Renal pelvis (tissue), 4 donors: ENCODE measurements around the gene MAPKBP1. TPM values are rescaled to one million over a fixed set of nuclear protein-coding genes. Genes with fewer than 3 reads are reported as not detected.

Experiments
- DNase-seq: peaks from one replicate; pipeline ENCODE4 v3.0.0-alpha.2; 2013
- polyA plus RNA-seq, 3 donors: library from polyadenylated mRNA; unstranded; fragments of 120-200 nt; gene quantifications; one replicate each; pipeline ENCODE4 v1.2.1, GENCODE V29; 2013; ENCODE audit not compliant: insufficient read length in 3 of 3

MAPKBP1 gene
- polyA plus RNA-seq, 3 donors = 11.7 to 19.8 (median 19.2) TPM

DNA sequence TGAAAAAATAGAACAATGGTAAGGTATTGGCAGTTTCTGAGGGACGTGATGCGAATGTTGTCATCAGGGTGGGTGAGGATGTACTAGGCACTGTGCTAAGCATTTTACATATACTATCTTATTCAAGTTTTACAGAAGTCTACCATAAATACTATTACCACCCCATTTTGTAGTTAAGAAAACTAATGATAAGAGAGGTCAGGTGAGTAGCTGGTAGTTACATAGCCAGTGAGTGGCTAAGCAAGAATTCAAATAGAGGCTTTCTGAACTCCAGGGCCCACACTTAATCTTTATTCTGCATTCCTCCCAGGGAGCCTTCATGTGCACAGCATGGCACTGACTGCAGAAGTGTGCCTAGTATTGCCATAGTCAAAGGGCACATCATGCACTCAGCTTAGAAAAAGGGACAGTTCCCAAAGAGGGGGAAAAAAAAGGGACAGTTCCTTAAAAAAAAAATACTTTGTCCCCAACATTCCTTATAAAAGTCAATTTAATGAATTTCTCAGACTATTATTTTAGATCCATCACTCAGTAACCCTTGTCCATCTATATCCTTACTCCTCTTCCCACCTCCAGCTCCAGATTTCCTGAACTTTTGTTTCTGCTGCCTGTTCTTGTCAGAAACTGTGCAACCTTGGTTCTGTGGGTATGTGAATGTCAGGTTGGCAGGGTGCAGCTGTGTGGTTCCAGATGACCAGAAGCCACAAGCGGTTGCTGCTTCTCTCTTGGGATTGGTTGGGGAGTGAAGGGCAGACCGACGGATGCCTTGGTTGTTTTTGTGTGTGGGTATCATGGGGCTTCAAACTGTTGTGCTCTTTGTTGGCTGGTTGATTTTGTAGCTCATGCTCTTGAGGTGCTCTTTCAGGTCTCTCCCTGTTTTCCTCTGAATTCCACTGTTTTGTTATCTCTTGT lies 8.3 kb downstream of the MAPKBP1 start:
- no peak for DNase-seq

DNA sequence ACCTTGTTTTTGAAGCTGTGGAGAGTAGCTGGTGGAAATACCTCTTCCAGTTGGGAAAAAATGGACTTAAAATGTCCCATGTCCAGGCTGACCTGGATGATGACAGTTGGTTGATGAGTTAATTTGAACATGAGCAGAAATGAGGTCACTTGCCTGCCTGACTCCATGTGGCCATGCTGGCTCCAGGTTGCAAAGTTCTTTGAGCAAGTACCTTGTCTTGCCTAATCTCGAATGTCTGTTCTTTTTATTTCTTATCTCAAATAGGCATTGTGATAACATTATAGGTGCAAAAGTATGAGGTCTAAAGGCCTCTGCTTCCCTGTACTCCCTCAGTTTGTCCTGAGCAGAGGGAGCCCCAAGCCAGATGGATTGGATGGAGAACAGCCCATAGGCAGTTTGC lies 9.0 kb downstream of the MAPKBP1 start:
- no peak for DNase-seq

DNA sequence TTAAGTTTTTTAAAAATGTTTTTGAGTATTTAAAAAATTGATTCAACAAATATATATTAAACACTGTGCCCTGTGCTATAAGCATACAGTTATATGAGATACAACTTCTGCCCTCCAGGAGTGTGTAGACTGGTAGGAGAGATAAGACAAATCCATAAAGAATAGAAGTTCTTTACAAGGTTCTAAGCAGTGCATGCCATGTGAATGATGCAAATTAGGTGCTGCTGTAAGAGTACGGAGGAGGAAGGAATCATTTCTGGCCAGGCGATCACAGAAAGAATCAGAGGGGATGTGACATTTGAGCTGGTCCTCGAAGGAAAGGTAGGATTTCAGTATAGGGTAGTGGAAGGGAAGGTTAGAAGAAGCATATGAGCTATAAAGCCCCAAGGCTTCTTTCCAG lies 14.0 kb downstream of the MAPKBP1 start:
- DNase-seq = no peak

DNA sequence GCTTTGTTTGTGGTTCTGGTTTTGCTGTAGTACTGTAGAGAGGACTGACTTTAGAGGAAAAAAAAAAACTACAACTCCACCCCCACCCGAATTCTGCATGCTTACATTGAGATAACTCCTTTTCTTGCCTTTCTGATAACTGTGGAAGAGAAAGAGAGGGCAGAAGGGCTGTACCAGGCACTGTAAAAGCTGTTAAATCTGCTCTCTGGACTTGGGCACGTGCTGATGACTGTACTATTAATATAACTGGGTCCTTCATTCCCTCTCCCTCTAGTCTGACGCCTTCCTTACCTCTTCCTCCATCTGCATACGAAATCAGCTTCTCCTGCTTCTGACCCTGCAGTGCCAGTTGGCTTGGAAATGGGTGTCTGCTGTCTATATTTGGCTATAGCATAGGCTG lies 15.0 kb downstream of the MAPKBP1 start:
- DNase-seq = no peak

DNA sequence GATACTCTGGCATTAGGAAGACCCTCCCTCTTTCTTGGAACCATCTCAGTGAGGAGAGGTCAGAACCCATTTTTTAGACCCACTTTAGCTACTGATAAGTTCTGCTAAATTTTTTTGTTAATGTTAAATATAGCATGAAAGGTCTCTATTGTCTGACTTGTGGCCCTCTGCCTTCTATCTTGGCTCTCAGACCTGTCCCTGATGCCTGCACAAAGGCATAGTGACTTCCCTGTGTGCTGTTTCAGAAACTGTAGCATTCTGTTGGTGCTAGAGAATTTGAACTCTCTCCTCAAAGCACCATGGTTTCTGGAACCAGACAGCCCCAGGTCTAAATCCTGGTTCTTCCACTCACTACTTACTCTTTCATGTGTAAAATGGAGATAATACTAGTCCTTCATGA lies 15.4 kb downstream of the MAPKBP1 start:
- no peak for DNase-seq

DNA sequence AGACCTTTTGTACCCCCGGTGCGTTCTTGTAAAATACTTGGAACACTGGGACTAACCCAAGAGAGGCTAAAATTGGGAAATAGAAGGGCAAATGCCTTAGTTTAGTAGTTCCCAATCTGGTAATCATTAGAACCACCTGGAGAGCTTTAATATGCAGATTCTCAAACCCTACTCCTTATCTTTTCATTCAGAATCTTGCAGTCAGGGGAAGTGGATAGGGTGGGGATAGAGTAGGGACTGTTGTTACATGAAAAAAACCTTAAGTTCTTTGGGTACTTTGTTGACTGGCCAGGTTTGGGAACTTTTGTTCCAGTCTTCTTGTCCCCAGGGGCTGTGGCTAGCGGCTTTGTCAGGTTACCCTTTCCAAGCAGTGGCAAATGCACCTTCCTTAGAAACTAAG lies 15.9 kb downstream of the MAPKBP1 start:
- no peak for DNase-seq

DNA sequence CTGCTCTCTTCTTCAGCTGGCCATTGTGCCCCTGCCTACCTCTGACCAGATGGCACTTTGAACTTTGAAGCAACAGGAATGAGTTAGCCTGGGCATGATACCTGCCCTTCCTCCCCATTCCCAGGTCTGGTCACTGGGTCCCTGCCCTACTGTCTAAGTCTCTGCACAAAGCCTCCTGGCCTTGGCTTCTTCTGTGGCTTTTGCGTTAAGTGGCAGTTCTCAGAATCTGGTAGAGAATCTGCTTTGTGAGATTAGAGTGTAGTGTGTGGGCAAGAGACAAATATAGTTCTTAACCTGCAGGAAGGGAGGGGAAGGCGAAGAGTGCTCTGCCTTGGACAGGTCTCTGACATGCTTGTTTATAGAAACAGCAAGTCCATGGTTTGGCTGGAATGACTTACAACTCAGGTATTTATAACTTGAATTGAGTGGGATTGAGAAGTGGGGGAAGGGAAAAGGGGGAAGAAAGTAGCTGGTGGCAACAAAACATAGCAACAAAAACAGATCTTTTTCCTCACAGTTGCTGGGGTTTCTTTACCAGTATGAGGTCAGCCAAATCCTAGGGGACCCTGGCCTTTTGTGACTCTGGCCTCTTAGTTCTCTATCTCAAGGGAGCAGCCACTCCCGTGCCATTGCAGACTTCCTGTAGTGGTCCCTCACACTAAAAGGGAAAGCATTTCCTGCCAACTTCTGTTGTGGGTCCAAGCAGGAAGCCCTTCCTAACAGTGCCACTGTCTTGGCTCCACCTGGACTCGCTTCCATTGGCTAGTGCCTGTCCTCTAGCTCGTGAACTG lies 16.7 kb downstream of the MAPKBP1 start:
- DNase-seq = no peak

DNA sequence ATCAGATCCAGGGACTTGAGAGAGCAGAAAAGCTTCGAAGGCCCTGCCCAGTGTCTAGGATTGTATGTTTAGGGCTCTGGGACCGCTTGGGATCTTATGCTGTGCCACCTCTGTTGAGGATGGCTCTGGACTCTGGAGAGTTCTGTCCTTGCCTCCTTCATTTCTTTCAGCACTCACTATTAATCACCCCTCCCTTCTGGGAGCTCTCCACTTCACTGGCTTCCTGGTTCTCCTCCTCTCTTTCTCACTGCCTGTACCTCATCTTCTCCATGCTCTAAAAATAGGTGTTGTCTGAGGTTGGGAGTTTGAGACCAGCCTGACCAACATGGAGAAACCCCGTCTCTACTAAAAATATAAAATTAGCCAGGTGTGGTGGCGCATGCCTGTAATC lies 17.3 kb downstream of the MAPKBP1 start:
- no peak for DNase-seq

DNA sequence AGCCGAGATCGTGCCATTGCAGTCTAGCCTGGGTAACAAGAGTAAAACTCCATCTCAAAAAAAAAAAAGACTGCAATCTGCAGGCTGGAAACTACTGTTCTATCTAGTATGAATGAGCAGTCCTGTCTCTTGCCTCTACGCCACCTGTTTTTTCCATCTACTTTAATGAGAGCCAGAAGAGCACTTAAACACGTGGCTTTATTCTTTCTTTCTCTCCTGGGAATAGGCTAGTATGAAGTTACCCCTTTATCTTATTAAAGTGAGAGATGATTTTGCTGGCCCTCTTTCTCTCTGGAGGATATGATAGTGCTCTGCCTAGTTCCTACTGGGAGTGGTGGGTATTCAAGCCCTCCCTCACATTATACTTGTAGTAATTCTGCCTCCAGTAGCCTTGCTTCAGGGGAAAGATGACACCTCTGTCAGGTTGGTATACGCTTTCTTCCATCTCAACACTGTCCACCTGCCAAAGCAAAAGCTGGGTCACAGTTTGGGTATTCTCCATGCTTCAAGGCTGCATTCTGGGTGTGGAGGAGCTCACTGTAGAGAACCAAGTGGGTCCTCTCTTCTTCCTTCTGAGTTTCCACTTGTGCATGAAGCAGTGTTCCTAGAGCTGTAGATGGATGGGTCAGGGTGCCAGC lies 17.8 kb downstream of the MAPKBP1 start:
- no peak for DNase-seq

DNA sequence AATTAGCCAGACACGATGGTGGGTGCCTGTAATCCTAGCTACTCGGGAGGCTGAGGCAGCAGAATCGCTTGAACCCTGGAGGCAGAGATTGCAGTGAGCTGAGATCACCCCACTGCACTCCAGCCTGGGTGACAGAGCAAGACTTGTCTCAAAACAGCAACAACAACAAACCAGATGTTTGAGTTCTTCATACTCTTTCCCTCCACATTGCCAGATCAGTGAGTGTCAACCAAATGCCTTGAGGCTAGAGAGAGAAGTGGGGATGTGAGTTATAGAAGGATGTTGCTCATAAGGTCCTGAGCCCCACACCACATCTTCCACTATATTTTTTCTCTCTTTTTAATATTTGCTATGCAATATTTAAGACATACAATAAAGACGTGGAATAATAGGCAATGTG lies 19.8 kb downstream of the MAPKBP1 start:
- DNase-seq = no peak

DNA sequence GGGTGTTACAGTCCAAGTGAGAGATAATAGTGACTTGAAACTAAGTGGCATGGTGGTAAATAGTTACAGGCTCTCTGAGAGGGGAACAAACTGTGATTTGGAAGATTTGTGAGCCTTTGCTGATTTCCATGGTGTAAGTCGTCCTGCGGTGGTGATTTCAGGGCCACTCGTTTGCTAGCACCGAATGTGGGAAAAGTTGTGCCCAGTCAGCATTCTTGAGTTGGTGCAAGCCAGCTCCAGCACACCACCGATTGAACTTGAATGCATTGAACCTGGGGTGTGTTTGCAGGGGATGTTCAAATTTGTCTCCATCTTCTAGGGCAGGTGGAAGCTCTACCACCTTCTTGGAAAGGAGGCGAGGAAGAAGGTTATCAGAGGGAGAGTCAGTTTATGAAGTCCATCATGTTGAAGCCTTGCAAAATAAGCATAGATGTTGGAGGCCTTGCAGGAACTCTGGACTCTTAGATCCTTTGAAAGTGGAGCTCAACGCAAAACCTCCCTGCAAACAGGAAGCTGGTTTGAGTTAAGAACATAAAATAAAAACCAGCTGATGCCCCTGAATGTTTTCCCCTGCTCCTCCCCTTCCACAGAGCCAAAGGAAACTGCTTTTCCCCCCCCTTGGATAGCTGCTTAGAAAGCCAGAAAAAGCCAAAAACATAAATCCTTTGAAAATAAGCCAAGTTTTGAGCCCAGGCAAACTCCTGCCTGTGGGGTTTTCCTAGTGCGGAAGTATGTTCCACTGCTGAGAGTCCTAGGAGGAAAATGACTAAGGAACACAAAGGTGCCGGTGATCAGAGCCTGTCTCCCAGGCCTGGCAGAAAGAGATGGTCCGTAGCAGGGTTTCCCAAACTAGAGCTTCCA lies 21.9 kb downstream of the MAPKBP1 start:
- DNase-seq = peak; percentile 44

DNA sequence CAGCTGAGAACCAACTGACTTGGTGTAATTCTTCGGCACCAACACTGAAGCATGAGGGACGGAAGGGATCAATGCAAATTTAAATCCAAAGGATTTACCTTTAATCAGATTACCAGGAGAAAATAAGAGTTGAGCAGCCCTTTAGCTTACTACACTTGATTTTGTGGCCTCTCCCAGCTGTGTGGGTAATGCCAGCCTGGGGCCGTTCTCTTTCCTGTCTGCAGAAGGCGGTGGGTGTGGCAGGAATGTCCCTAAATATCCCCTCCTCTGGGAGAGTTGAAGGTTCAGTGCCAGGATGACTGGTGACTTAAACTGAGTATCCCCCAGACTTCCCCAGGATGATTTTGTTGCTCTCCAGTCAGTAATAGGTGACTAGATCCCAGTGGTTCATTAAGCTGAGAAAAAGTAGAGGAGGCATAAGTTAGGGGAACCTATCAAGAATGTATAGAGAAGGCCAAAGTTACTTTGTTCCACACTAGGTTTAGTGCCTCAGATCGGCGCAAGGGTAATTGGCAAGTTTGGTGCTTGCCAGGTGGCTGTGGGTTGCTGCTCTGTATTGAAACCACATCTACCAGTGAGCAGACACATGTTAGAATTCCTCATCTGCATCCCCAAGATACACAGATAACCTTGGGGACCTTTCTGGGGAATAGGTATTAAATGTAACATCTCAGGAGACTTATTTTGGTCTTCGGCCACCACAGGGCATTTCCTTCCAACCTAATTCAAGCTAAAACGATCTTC lies 23.1 kb downstream of the MAPKBP1 start:
- DNase-seq = no peak

DNA sequence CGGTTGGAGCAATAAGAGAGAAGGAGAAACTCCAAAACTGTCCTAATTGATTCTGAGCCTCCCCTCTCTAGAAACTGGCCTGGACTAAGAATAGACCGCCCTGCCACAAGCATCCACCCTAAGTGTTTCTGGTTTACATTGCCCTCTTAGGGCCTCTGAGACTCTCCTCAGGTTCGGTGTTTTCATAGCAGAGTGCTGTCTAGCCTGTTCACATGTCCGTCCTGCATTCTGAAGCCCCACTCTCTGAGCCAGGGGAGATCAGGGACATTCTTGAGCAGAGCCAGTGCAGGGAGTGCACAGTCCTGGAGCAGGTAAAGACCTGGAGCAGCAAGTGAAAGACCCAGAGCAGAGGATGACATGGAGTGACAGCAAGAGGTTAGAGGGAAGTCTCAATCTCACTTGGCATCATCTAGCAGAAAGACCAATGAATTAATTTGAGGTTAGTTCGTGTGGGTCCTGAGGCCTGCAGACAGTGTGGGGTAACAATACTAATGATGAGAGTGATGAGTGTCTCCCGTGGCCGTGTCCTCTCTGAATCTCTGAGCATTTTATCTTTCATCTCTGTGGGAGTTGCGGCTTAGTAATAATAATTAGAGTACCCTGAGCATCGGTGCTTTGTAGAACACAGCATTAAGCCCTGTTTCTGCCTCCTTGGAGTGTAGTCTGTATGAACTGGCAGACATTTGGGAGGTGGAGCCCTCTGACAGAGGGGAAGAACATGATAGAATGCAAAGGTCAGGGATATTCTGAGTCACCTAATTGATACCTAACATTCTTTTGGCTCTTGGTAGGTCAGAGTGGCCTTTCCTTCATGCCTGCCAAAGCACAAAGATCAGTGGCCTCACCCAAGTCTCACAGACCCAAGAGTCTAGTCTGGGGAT lies 24.6 kb downstream of the MAPKBP1 start:
- DNase-seq = no peak

DNA sequence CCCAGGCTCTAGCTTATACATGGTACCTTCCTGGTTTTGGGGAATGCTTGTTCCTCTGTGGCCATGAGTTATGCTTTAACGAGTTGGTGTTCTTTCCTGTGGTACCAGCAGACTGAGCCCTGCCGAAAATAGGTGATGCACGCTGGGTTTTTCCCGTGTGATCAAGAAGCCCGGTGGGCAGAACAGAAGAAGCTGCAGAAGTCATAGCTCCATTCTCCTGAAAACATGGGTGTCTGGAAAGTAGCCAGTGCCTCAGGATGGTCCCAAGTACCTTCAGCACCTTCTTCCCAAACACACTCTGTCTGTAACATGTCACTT lies 25.2 kb downstream of the MAPKBP1 start:
- no peak for DNase-seq

DNA sequence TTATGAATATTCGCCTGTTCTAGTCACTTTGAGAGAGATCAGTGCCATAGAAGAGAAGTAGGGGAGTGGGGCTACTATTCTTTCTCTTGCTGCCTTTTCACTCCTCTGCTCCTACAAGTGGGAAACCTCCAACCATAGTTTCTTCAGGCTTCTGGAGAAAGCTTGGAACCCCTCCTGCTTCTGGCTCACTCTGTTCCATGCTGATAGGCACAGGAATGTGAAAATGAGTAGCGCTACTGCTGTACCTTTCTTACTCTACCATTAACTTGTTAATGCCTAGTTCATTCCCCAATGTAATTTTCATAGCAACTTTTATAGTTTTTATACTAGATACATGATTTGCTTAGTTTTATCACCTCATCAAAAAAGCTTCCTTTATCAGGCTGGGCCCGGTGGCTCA lies 26.9 kb downstream of the MAPKBP1 start:
- DNase-seq = no peak

DNA sequence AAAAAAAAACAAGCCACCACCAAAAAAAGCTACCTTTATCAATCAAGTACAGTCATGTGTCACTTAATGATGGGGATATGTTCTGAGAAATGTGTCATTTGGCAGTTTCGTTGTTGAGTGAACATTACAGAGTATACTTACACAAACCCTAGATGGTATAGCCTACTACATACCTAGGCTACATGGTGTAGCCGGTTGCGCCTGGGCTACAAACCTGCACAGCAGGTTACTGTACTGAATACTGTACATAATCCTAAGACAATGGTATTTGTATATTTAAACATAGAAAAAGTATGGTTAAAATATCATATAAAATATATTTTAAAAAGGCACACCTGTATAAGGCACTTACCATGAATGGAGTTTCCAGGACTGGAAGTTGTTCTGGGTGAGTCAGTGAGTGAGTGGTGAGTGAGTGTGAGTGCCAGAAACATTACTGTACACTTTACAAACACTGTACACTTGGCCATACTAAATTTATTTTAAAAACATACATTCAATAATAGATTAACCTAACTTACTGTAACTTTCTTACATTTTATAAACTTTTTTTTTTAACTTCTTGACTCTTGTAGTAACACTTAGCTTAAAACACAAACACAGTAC lies 27.7 kb downstream of the MAPKBP1 start:
- no peak for DNase-seq

DNA sequence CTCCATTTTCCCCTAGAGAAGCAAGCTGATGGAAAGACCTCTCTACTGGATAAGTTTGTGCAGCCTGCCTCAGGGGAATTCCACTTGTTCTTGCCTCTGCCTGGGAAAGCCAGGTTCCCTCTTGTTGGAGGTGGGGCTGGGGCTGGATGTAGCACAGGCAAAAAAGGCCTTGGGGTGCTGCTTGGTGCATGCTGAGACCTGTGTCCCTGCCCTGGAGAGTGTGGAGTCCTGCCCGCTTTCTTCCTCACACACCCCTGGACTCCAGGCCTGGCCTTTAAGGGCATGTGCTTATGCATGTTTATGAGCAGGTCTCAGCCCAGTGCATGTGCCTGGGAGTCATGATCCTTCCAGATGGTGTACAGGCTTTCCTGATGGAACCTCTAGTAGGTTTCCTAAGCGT lies 30.1 kb downstream of the MAPKBP1 start:
- DNase-seq = no peak

DNA sequence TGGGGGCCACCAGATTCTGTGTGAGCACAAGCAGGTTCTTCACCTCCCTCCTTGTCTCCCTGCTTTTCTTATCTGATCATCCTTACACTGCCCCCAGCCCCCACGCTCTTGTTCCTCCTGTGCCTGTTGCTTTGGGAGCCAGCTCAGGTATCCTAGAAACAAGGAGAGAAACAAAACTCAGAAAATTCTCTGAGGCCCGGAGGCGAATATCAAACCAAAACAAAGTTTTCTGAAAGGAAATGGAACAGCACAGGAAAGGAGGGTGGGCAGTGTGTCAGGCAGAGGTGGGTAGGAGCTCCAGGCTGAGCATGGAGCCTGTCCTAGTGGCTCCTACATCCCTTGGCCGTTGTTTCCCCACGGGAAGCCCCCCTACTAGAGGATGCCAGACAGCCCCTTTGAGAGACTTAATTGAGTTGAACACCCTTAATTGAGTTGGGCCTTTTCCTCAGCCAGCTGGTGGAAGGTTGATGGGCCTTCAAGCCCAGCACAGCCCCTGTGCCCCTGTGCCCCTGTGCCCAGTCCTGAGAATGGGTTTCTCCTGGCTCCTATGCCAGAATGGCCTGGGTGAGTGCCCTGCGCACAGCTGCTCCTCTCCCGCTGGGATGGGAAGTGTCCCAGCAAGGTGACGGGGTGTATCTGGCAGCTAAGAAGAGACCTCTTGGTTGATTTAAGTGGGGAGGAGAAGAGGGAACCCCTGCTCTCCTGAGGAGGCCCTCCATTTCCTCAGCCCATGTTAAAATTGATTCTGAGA lies 30.8 kb downstream of the MAPKBP1 start:
- no peak for DNase-seq

DNA sequence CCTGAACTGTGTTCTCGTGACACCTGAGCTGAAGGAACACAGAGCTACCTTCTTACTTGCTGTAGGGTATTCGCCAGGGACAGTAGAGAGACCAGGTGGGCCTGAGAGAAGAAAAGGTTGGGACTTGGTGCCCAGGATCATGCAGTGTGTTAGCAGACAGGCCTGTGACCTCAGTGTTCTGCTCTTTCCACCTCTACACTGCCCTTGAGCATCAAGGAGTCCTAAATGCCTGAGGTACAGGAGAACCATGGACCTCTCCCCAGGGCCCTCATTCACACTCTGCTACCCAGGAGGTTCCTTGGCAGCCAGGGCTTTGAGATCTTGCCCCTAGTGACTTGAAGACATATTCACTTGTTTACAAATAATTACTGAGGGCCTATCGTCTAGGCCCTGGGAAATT lies 31.4 kb downstream of the MAPKBP1 start:
- no peak for DNase-seq
